Liver (tissue), 9 donors: Measurements from ENCODE around the gene THRAP3. TPM values are rescaled to one million over a fixed set of nuclear protein-coding genes. Genes with fewer than 3 reads are reported as not detected.

Experiments
- DNase-seq: peaks from one replicate; pipeline ENCODE4 v3.0.0-alpha.2; 2017; ENCODE audit warnings: low spot score
- H3K27ac ChIP-seq, 2 donors: one replicate each; pipeline ENCODE4 v1.7.0; 2013; ENCODE audit warnings: inconsistent platforms in 2 of 2, low read length in 2 of 2, control low read depth in 1 of 2, low read depth in 1 of 2, mild to moderate bottlenecking in 1 of 2
- H3K27me3 ChIP-seq, 4 donors: one replicate each; pipeline versions ENCODE4 v1.6.1 to v1.7.0; 2013; ENCODE audit warnings: low read length in 3 of 4, inconsistent platforms in 1 of 4, mild to moderate bottlenecking in 1 of 4, moderate library complexity in 1 of 4; ENCODE audit not compliant: control insufficient read depth in 4 of 4, insufficient read depth in 4 of 4
- H3K36me3 ChIP-seq, 4 donors: one replicate each; pipeline versions ENCODE4 v1.6.1 to v1.7.0; 2013; ENCODE audit warnings: low read length in 3 of 4, mild to moderate bottlenecking in 3 of 4, low read depth in 1 of 4, moderate library complexity in 1 of 4; ENCODE audit not compliant: control insufficient read depth in 4 of 4, insufficient read depth in 3 of 4
- H3K4me1 ChIP-seq, 4 donors: one replicate each; pipeline versions ENCODE4 v1.6.1 to v1.7.0; 2013; ENCODE audit warnings: low read length in 3 of 4, mild to moderate bottlenecking in 3 of 4, moderate library complexity in 1 of 4; ENCODE audit not compliant: control insufficient read depth in 4 of 4, insufficient read depth in 4 of 4
- H3K4me3 ChIP-seq, 3 donors: one replicate each; pipeline versions ENCODE4 v1.6.1 to v1.7.0; 2013; ENCODE audit warnings: low read length in 3 of 3, control low read depth in 1 of 3, low read depth in 1 of 3, mild to moderate bottlenecking in 1 of 3
- H3K9ac ChIP-seq, 2 donors: one replicate each; pipeline ENCODE4 v1.7.0; 2013; ENCODE audit warnings: low read length in 2 of 2, mild to moderate bottlenecking in 2 of 2, moderate library complexity in 2 of 2, control low read depth in 1 of 2, low read depth in 1 of 2
- H3K9me3 ChIP-seq, 4 donors: one replicate each; pipeline versions ENCODE4 v1.6.1 to v1.7.0; 2013; ENCODE audit warnings: low read length in 3 of 4; ENCODE audit not compliant: control insufficient read depth in 4 of 4
- ATF3 ChIP-seq: IDR thresholded peaks from 2 replicates; pipeline ENCODE4 v1.6.1; 2016; ENCODE audit warnings: antibody characterized with exemption
- CTCF ChIP-seq: fragments of 150-350 bp; IDR thresholded peaks from 2 replicates; pipeline ENCODE4 v1.5.1; 2017; ENCODE audit warnings: improper control_type of control experiment, low read depth, low read length; ENCODE audit not compliant: missing input control
- FOXA1 ChIP-seq: IDR thresholded peaks from 2 replicates; pipeline ENCODE4 v1.6.1; 2016; ENCODE audit warnings: antibody characterized with exemption
- FOXA2 ChIP-seq: IDR thresholded peaks from 2 replicates; pipeline ENCODE4 v1.6.1; 2016; ENCODE audit warnings: antibody characterized with exemption
- GABPA ChIP-seq, 2 donors: IDR thresholded peaks in 1 of 2; conservative IDR thresholded peaks in 1 of 2; 2 replicates each; pipeline ENCODE4 v1.6.1; 2016; ENCODE audit warnings: antibody characterized with exemption in 2 of 2, mild to moderate bottlenecking in 1 of 2, moderate library complexity in 1 of 2
- HNF4A ChIP-seq, 2 donors: conservative IDR thresholded peaks; 2 replicates each; pipeline ENCODE4 v1.6.1; 2016; ENCODE audit warnings: antibody characterized with exemption in 2 of 2, mild to moderate bottlenecking in 2 of 2
- HNF4G ChIP-seq: IDR thresholded peaks from 2 replicates; pipeline ENCODE4 v1.6.1; 2016; ENCODE audit warnings: antibody characterized with exemption
- JUND ChIP-seq, 2 donors: IDR thresholded peaks; 2 replicates each; pipeline ENCODE4 v1.6.1; 2016; ENCODE audit warnings: antibody characterized with exemption in 2 of 2
- NR2F2 ChIP-seq: IDR thresholded peaks from 2 replicates; pipeline ENCODE4 v1.6.1; 2016; ENCODE audit warnings: antibody characterized with exemption
- RXRA ChIP-seq, 2 donors: IDR thresholded peaks; 2 replicates each; pipeline ENCODE4 v1.6.1; 2017 to 2018; ENCODE audit warnings: antibody characterized with exemption in 2 of 2, mild to moderate bottlenecking in 1 of 2
- TAF1 ChIP-seq: conservative IDR thresholded peaks from 2 replicates; pipeline ENCODE4 v1.6.1; 2016; ENCODE audit warnings: antibody characterized with exemption, mild to moderate bottlenecking
- YY1 ChIP-seq: IDR thresholded peaks from 2 replicates; pipeline ENCODE4 v1.6.1; 2016; ENCODE audit warnings: antibody characterized with exemption, mild to moderate bottlenecking
- WGBS: extraction: QIAGEN DNeasy Blood & Tissue Kit; methylation state at CpG from one replicate; pipeline ENCODE4 v1.1.7; 2013; 5-methylcytosine and 5-hydroxymethylcytosine counted together
- polyA plus RNA-seq, 2 donors: library from polyadenylated mRNA; stranded (reverse) in 1 of 2; unstranded in 1 of 2; fragments of 200-250 nt in 1 of 2; fragments of >200 nt in 1 of 2; fragmentation: Nextera tagmentation in 1 of 2; extraction: Ambion mirVana in 1 of 2; gene quantifications; one replicate each; pipeline versions ENCODE4 v1.2.1 to v1.2.3, GENCODE V29; 2013 to 2015
- total RNA-seq, 2 donors: library from RNA; depleted of rRNA; stranded (reverse); fragments of >200 nt; gene quantifications; one replicate each; pipeline ENCODE4 v1.2.3, GENCODE V29; 2014
- TF ChIP-seq, protein P1 (sequence below): IDR thresholded peaks from 2 replicates; pipeline ENCODE4 v1.6.1; 2016; ENCODE audit warnings: antibody characterized with exemption
- donor health status: healthy.
- donor health status: healthy.
- donor health status: healthy.
- donor health status: healthy.
- donor health status: healthy.

Gene THRAP3
- total and polyA plus RNA-seq, 4 donors: 21.3 to 55.1 (median 45.8) TPM

GRCh38 chr1:36349241-36349671, 125.0 kb downstream of the THRAP3 start (continued):
- TF ChIP-seq FOXA1 (no peak), JUND (IDR thresholded peaks at IDR 0.05) (no peak), GABPA (IDR thresholded peaks at IDR 0.05 in 1 of 2, conservative IDR thresholded peaks at IDR 0.05 in 1 of 2) (no peak), RXRA (IDR thresholded peaks at IDR 0.05) (no peak), HNF4G (no peak)
- TF ChIP-seq, protein P1, sequence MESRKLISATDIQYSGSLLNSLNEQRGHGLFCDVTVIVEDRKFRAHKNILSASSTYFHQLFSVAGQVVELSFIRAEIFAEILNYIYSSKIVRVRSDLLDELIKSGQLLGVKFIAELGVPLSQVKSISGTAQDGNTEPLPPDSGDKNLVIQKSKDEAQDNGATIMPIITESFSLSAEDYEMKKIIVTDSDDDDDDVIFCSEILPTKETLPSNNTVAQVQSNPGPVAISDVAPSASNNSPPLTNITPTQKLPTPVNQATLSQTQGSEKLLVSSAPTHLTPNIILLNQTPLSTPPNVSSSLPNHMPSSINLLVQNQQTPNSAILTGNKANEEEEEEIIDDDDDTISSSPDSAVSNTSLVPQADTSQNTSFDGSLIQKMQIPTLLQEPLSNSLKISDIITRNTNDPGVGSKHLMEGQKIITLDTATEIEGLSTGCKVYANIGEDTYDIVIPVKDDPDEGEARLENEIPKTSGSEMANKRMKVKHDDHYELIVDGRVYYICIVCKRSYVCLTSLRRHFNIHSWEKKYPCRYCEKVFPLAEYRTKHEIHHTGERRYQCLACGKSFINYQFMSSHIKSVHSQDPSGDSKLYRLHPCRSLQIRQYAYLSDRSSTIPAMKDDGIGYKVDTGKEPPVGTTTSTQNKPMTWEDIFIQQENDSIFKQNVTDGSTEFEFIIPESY: no peak

DNA sequence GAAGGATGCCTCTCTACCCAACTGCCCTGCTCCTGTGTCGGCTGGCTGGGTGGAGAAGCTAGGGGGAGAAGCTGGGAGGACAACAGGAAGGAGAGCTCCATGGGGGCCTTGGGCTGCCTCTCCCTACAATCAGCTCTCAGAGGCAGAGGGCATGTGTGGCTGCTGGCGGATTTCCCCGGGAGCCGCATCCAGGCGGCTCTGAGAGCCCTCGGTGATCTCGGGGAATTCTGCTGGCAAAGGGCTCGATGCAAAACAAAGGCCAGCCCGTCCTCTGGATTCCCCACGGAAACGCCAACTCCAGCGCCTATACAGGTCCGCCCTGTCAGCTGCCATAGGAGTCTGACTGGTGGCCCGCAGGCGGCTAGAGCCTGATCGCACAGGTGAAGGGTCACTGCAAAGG, 125.6 kb downstream of the THRAP3 start:
- Histone ChIP-seq H3K4me1 (no peaks in the 10 kb centered on the region), H3K27ac (no peak overlapping the region), H3K9ac (no peak overlapping the region), H3K36me3 (peaks cover 11 to 69% (median 37%) of the 10 kb centered on the region in 4 donors), H3K4me3 (no peak overlapping the region), H3K9me3 (no peaks in the 10 kb centered on the region), H3K27me3 (no peaks in the 10 kb centered on the region)
- TF ChIP-seq CTCF (no peak), HNF4G (no peak), TAF1 (no peak), YY1 (no peak), GABPA (IDR thresholded peaks at IDR 0.05 in 1 of 2, conservative IDR thresholded peaks at IDR 0.05 in 1 of 2) (no peak), NR2F2 (no peak), ATF3 (no peak), FOXA2 (no peak)
- TF ChIP-seq, protein P1: no peak
- DNase-seq: no peak
- 87% methylated on average over 16 of the region's 16 CpGs for WGBS

GRCh38 chr1:36350659-36351226, 126.5 kb downstream of the THRAP3 start:
- no peak for DNase-seq
- WGBS: 72% methylated on average over 13 of the region's 13 CpGs
- Histone ChIP-seq H3K9me3 (no peaks in the 10 kb centered on the region), H3K9ac (no peak overlapping the region), H3K27ac (peak overlapping the region; percentile 8), H3K27me3 (no peaks in the 10 kb centered on the region), H3K4me3 (no peak overlapping the region), H3K4me1 (no peaks in the 10 kb centered on the region), H3K36me3 (peaks cover 18 to 69% (median 36%) of the 10 kb centered on the region in 4 donors)
- TF ChIP-seq FOXA1 (no peak), CTCF (no peak), JUND (IDR thresholded peaks at IDR 0.05) (no peak), FOXA2 (no peak), HNF4A (conservative IDR thresholded peaks at IDR 0.05) (no peak), NR2F2 (no peak)
- TF ChIP-seq, protein P1: no peak
